Activated naive CD4-positive, alpha-beta T cell treated with anti-CD3 and anti-CD28 coated beads for 36 hours (primary cell): ENCODE results near the gene RHOB. TPM values are rescaled to one million over a fixed set of nuclear protein-coding genes. Genes with fewer than 3 reads are reported as not detected.
A peak's percentile ranks its signal among the peaks of the same experiment; 100 is the strongest.

Experiments used
- CTCF ChIA-PET: fragments of 350-600 bp; sonication (Branson Sonifier 250); formaldehyde crosslinking; loops from one replicate; lab custom pipeline; 2021; ENCODE audit warnings: antibody characterized with exemption; lab: Charles Lee
- DNase-seq: peaks from one replicate; pipeline ENCODE4 v3.0.0-alpha.2; 2020
- H3K27ac Mint-ChIP-seq: one replicate; pipeline ENCODE4 v1.8.0; 2021; ENCODE audit warnings: mild to moderate bottlenecking, mixed read lengths
- H3K27me3 Mint-ChIP-seq: one replicate; pipeline ENCODE4 v1.8.0; 2021; ENCODE audit warnings: low read depth, mixed read lengths
- H3K36me3 Mint-ChIP-seq: one replicate; pipeline ENCODE4 v1.8.0; 2021; ENCODE audit warnings: low read depth, mixed read lengths
- H3K4me1 Mint-ChIP-seq: one replicate; pipeline ENCODE4 v1.8.0; 2021; ENCODE audit warnings: low read depth, mixed read lengths
- H3K4me3 Mint-ChIP-seq: one replicate; pipeline ENCODE4 v1.8.0; 2021; ENCODE audit warnings: mild to moderate bottlenecking, moderate library complexity, mixed read lengths
- H3K9me3 Mint-ChIP-seq: one replicate; pipeline ENCODE4 v1.8.0; 2021; ENCODE audit warnings: mixed read lengths
- intact Hi-C: fragments of 100-400 bp; cut with micrococcal nuclease; formaldehyde crosslinking; loops from one replicate; pipeline ENCODE4 v1.15.1; 2023
- total RNA-seq, 2 experiments: library from RNA; stranded (reverse); gene quantifications; one replicate each; pipeline ENCODE4 v1.2.3, GENCODE V29; 2021

RHOB gene
- total RNA-seq, 2 experiments from 2014 or later, result 1.8 to 2.0 TPM

DNA sequence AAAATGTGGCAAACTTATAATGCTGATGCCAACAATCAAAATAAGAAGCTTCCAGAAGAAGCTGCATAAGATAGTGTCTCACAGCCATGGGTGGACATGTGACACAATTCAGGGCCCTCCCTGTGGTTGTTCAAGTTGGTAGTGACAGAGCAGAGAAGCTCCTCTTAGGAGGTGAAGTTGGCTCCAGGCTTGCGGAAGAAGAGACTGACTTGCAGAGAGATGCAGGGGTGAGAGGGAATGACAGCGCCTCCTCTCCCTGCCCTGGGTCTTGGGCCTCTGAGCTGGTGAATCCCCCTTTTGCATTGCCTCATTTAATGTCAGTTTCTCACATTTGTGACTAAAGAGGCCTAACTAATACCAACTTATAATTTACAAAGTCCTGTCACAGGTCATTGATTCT is 23.0 kb upstream of the RHOB start:
- CTCF ChIA-PET, result interaction anchor here (1.1 to 5.2 kb wide), 12 partner anchors 12 to 408 kb away, joined by 3 to 54 read pairs (median 4); partner anchors contain the start of gene HS1BP3
- Mint-ChIP-seq H3K4me1 (peaks cover 16% of the 10 kb centered on the region), H3K9me3 (no peaks in the 10 kb centered on the region), H3K36me3 (no peaks in the 10 kb centered on the region), H3K27ac (no peak overlapping the region), H3K27me3 (no peaks in the 10 kb centered on the region), H3K4me3 (no peak overlapping the region)
- no peak for DNase-seq
- intact Hi-C loops, result no loop called here

GRCh38 chr2:20424300-20425290 is 22.3 kb upstream of the RHOB start:
- H3K9me3 Mint-ChIP-seq, result no peaks in the 10 kb centered on the region
- DNase-seq, result peak; percentile 24
- no peak overlapping the region for H3K27ac Mint-ChIP-seq
- CTCF ChIA-PET, result interaction anchor here (0.7 to 5.2 kb wide), 7 partner anchors 12 to 435 kb away, joined by 3 to 54 read pairs (median 4); partner anchors contain the start of genes HS1BP3 and WDR35
- no peaks in the 10 kb centered on the region for H3K36me3 Mint-ChIP-seq
- H3K4me3 Mint-ChIP-seq, result no peak overlapping the region
- intact Hi-C loops, result no loop called here
- peaks cover 16% of the 10 kb centered on the region for H3K4me1 Mint-ChIP-seq
- no peaks in the 10 kb centered on the region for H3K27me3 Mint-ChIP-seq

GRCh38 chr2:20425371-20425881 is 21.4 kb upstream of the RHOB start:
- intact Hi-C loops, result no loop called here
- Mint-ChIP-seq H3K27ac (no peak overlapping the region), H3K27me3 (no peaks in the 10 kb centered on the region), H3K4me1 (peaks cover 16% of the 10 kb centered on the region), H3K4me3 (no peak overlapping the region), H3K9me3 (no peaks in the 10 kb centered on the region), H3K36me3 (no peaks in the 10 kb centered on the region)
- CTCF ChIA-PET, result interaction anchor here (0.8 to 5.2 kb wide), 5 partner anchors 13 to 236 kb away, joined by 3 to 54 read pairs (median 3); no protein-coding TSS in a partner anchor
- no peak for DNase-seq

- no peaks in the 10 kb centered on the region for H3K9me3 Mint-ChIP-seq
- no peak for DNase-seq
- intact Hi-C loops, result no loop called here
- CTCF ChIA-PET, result interaction anchor here (0.8 to 5.2 kb wide), 5 partner anchors 14 to 235 kb away, joined by 3 to 54 read pairs (median 3); no protein-coding TSS in a partner anchor
- H3K36me3 Mint-ChIP-seq, result no peaks in the 10 kb centered on the region
- H3K27ac Mint-ChIP-seq, result no peak overlapping the region
- peaks cover 20% of the 10 kb centered on the region for H3K4me1 Mint-ChIP-seq
- no peaks in the 10 kb centered on the region for H3K27me3 Mint-ChIP-seq
- no peak overlapping the region for H3K4me3 Mint-ChIP-seq
Observed at GRCh38 chr2:20425884-20426283, 21.0 kb upstream of the RHOB start.

DNA sequence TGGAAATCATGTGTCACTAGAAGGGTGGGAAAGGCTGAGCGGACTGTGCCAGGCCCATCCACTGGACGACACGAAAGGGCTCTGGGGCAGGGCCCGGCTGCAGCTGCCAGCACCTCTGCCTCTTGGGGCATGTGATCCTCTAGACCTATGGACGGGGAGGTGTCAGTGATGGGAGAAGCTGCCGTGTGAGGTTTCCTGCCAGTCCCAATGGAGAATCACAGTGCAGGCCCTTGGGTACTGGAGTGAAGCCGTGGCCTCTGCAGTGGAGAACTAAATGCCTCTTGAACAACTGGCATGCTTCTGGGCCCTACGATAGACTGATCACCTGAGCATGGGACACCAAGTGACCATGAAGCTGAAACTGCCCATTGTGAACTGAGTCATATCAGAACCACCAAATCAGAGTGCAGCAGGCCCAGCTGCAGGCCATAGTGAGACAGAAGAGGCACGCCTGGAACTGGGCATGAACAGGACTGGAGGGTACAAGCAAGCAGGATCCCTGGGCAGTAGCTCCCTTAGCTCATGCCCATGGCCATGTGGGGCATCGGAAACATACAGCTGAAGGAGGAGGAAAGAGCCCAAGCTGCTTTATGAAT is 18.8 kb upstream of the RHOB start:
- no peak overlapping the region for H3K27ac Mint-ChIP-seq
- H3K4me1 Mint-ChIP-seq, result peaks cover 27% of the 10 kb centered on the region
- no peak for DNase-seq
- intact Hi-C loops, result no loop called here
- no peak overlapping the region for H3K4me3 Mint-ChIP-seq
- no peaks in the 10 kb centered on the region for H3K27me3 Mint-ChIP-seq
- H3K36me3 Mint-ChIP-seq, result no peaks in the 10 kb centered on the region
- H3K9me3 Mint-ChIP-seq, result no peaks in the 10 kb centered on the region
- CTCF ChIA-PET, result interaction anchor here (0.5 to 0.7 kb wide), 2 partner anchors 15 to 16 kb away, joined by 3 to 5 read pairs; no protein-coding TSS in a partner anchor

GRCh38 chr2:20428717-20429490 is 18.0 kb upstream of the RHOB start:
- H3K4me1 Mint-ChIP-seq, result peaks cover 26% of the 10 kb centered on the region
- no peak for DNase-seq
- CTCF ChIA-PET, result interaction anchor here (1.3 kb wide), 1 partner anchor 233 kb away, joined by 3 read pairs; no protein-coding TSS in a partner anchor

GRCh38 chr2:20429528-20429927 is 17.3 kb upstream of the RHOB start:
- no peak overlapping the region for H3K4me3 Mint-ChIP-seq
- DNase-seq, result no peak
- peaks cover 23% of the 10 kb centered on the region for H3K4me1 Mint-ChIP-seq
- CTCF ChIA-PET, result interaction anchor here (1.0 to 1.3 kb wide), 2 partner anchors 15 to 232 kb away, joined by 3 read pairs; no protein-coding TSS in a partner anchor
- no peaks in the 10 kb centered on the region for H3K27me3 Mint-ChIP-seq
- H3K27ac Mint-ChIP-seq, result no peak overlapping the region
- intact Hi-C loops, result no loop called here
- no peaks in the 10 kb centered on the region for H3K9me3 Mint-ChIP-seq
- H3K36me3 Mint-ChIP-seq, result no peaks in the 10 kb centered on the region

More at GRCh38 chr2:20428717-20429490, 18.0 kb upstream of the RHOB start:
- Mint-ChIP-seq H3K27ac (no peak overlapping the region), H3K36me3 (no peaks in the 10 kb centered on the region), H3K9me3 (no peaks in the 10 kb centered on the region), H3K4me3 (no peak overlapping the region), H3K27me3 (no peaks in the 10 kb centered on the region)
- intact Hi-C loops, result no loop called here

DNA sequence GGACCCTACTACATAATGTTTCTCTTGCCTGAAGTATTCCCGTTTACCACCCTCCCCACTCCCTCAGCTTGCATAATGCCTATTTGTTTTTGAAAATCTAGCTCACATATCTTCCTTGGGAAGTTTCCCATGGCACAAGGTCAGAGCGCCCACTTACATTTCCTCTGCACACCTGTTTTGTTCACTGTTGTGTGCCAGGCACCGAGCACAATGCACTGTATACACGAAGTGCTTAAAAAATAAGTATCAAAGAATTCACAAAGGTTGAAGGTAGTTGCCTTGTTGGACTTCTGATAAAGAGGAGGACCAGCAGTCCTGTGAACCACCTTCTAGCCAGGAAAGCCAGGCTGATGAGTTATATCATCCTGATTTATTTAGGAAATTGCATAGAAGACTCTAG is 16.8 kb upstream of the RHOB start:
- H3K4me1 Mint-ChIP-seq, result peaks cover 18% of the 10 kb centered on the region
- intact Hi-C loops, result loop anchor here (2.0 kb wide), 1 partner anchor 79 kb away; the partner anchor contains the start of gene PUM2
- no peaks in the 10 kb centered on the region for H3K36me3 Mint-ChIP-seq
- H3K27ac Mint-ChIP-seq, result no peak overlapping the region
- H3K4me3 Mint-ChIP-seq, result no peak overlapping the region
- DNase-seq, result no peak
- H3K27me3 Mint-ChIP-seq, result no peaks in the 10 kb centered on the region
- CTCF ChIA-PET, result interaction anchor here (1.0 to 1.3 kb wide), 3 partner anchors 14 to 232 kb away, joined by 3 read pairs; no protein-coding TSS in a partner anchor
- no peaks in the 10 kb centered on the region for H3K9me3 Mint-ChIP-seq

DNA sequence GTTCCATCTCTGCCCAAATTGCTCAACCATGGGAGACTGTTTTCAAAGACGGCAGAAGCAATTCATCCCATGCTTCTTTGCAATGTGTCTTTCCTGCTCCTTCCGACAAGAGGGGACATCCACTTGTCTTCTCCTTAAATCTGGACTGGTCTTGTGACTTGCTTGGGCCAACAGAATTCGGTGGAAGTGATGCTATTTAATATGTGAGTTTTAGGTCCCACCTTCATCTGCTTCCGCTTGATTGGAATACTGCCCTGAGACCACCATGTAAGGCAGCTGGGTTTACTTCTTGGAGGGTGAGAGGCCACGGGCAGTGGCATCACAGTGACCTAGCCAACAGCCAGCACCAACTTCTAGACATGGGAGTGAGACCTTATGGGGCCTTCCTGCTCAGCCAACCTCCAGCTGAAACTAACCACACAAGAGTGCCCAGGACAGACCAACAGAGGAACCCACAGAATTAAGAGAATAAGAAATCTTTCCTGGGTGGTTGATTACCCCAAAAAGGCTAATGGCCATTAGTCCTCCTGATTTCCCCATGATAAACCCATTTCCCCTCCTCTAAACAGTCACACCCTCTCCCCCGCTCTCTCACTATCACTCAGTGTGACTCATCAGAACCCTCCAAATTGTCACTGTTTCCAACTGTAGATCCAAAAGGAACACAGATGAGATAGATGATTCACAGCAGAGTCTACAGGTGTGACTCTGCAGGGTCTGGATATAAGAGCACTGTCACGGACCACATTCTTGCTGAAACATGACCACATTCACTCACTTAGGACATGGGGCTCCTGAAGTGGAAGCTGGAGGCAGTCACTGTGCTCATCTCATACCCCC is 16.2 kb upstream of the RHOB start:
- Mint-ChIP-seq H3K4me3 (no peak overlapping the region), H3K36me3 (no peaks in the 10 kb centered on the region), H3K27me3 (no peaks in the 10 kb centered on the region), H3K4me1 (peaks cover 14% of the 10 kb centered on the region), H3K9me3 (no peaks in the 10 kb centered on the region), H3K27ac (no peak overlapping the region)
- DNase-seq, result peak; percentile 60
- intact Hi-C loops, result loop anchor here (1.0 to 2.0 kb wide), 2 partner anchors 65 to 80 kb away; partner anchors contain the start of gene PUM2
- CTCF ChIA-PET, result interaction anchor here (0.6 to 1.5 kb wide), 6 partner anchors 14 to 231 kb away, joined by 3 to 4 read pairs (median 3); no protein-coding TSS in a partner anchor

DNA sequence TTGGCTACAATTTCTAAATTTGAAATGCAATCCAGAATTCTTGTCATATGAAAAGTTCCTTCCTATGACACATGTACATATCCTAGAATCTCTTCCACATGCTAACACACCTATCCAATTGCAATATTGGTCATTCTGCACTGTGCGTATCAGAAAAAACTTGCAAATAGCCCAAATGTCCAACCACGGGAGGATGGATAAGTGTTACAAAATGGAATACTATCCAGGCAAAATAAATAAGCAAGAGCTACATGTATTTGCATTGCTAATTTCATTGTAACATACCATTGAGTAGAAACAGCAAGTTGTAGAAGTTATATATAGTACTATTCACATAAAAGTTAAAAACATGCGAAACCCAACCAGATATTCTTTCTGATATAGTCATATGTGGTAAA is 15.6 kb upstream of the RHOB start:
- Mint-ChIP-seq H3K4me3 (no peak overlapping the region), H3K4me1 (peaks cover 14% of the 10 kb centered on the region), H3K27me3 (no peaks in the 10 kb centered on the region), H3K9me3 (no peaks in the 10 kb centered on the region), H3K36me3 (no peaks in the 10 kb centered on the region), H3K27ac (no peak overlapping the region)
- no peak for DNase-seq
- CTCF ChIA-PET, result interaction anchor here (0.6 to 1.5 kb wide), 4 partner anchors 11 to 230 kb away, joined by 3 to 4 read pairs (median 4); no protein-coding TSS in a partner anchor
- intact Hi-C loops, result loop anchor here (1.0 to 2.0 kb wide), 2 partner anchors 66 to 80 kb away; partner anchors contain the start of gene PUM2
